T-helper 2 cell treated with Interferon-gamma antibody and Interleukin-4, amounts not matched to agents 100 ng/mL and 5 ng/mL, for 36 hours (primary cell): ENCODE measurements around the gene RPS15A. TPM values are rescaled to one million over a fixed set of nuclear protein-coding genes. Genes with fewer than 3 reads are reported as not detected.
"Not testable (repeated sequence)": the region's sequence is repeated elsewhere in the genome, so short reads cannot be mapped to it uniquely, and the experiment has no call there.

Experiments used
- intact Hi-C: fragments of 100-400 bp; cut with micrococcal nuclease; formaldehyde crosslinking; loops from one replicate; pipeline ENCODE4 v1.15.1; 2023
- total RNA-seq: library from RNA; stranded (reverse); gene quantifications from 2 replicates; pipeline ENCODE4 v1.2.3, GENCODE V29; 2022

RPS15A gene
- total RNA-seq, 1 donor from 2014 or later, result 1,970 TPM

GRCh38 chr16:18757960-18758660 is 32.0 kb downstream of the RPS15A start:
- intact Hi-C loops, result not testable (repeated sequence)

DNA sequence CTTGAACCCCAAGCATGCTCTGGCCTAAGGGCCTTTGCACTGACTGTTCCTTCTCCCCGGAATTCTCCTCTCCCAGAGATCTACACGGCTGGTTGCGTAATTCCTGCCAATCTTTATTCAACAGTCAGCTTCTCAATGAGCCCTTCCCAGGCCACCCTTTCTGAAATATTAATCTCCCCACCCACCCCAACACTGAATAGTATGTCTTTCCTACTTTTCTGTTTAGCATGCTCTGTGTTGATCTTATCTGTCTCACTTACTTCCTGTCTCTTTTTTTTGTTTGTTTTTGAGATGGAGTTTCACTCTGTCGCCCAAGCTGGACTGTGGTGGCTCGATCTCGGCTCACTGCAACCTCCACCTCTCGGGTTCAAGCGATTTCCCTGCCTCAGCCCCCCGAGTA is 33.5 kb downstream of the RPS15A start:
- intact Hi-C loops, result not testable (repeated sequence)

GRCh38 chr16:18742870-18743269 is 47.3 kb downstream of the RPS15A start:
- intact Hi-C loops, result not testable (repeated sequence)

DNA sequence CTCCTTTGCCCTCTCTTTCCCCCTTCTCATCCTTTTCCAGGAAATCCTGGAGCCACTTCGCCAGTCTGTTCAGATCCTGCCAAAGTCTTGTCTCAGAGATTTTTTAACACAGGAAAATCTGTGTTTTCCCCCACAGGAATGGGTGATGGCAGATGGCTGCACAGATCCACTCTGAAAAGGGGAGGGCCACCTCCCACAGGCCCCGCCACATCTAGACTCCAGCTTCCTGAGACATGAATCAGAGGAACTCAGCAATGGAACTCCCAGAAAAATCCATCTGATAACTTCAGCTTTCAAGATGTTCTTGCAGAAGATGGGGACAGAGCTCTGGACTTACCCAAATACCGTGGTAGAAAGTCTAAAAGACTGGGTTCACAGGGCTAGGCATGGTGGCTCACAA is 50.1 kb downstream of the RPS15A start:
- intact Hi-C loops, result not testable (repeated sequence)

DNA sequence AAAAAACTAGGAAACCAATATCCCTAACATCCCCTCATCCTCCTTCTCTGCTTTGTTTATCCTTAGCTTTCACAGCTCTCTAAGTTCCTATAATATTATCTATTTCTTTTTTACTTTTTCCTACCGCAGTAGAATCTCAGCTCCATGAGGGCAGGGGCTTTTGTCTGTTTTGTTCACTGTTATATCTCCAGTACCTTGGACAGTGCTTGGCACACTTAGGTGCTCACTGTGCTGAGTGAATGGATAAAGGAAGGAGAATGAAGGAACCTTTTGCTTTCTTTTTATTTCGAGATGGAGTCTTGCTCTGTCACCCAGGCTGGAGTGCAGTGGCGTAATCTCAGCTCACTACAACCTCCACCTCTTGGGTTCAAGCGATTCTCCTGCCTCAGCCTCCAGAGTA is 51.4 kb downstream of the RPS15A start:
- intact Hi-C loops, result not testable (repeated sequence)

GRCh38 chr16:18734279-18734678 is 55.9 kb downstream of the RPS15A start:
- intact Hi-C loops, result not testable (repeated sequence)

Other genes starting within 250 kb of the RPS15A start
- gene NOMO2, start 228.2 kb downstream of the RPS15A start, total RNA-seq, result 97.7 and 115 TPM in 2 replicates
- gene ARL6IP1, start 11.2 kb upstream of the RPS15A start, total RNA-seq, result 212 TPM in 2 replicates
- 143 and 146 TPM in 2 replicates for gene SMG1, start 136.1 kb upstream of the RPS15A start, total RNA-seq
- 0.05 and 0.09 TPM in 2 replicates for gene TMC7, start 193.6 kb upstream of the RPS15A start, total RNA-seq